Lower lobe of right lung (tissue), 2 donors: ENCODE results near the gene ALDH16A1. TPM values are rescaled to one million over a fixed set of nuclear protein-coding genes. Genes with fewer than 3 reads are reported as not detected.

Experiments
- ATAC-seq, 2 donors: fragments of 200-7000 bp; cut with Tn5 transposase; one replicate each; pipeline ENCODE4 v1.9.1; 2020 to 2022; ENCODE audit warnings: mild to moderate bottlenecking in 2 of 2, moderate library complexity in 2 of 2
- DNase-seq: peaks from one replicate; pipeline ENCODE4 v3.0.0-alpha.2; 2020
- H3K27ac ChIP-seq: fragments of 200-600 bp; one replicate; pipeline ENCODE4 v1.8.0; 2022
- H3K27me3 ChIP-seq: fragments of 200-600 bp; one replicate; pipeline ENCODE4 v1.8.0; 2022; ENCODE audit warnings: low read depth
- H3K36me3 ChIP-seq: fragments of 200-600 bp; one replicate; pipeline ENCODE4 v1.8.0; 2022; ENCODE audit warnings: mild to moderate bottlenecking
- H3K4me1 ChIP-seq: fragments of 200-600 bp; one replicate; pipeline ENCODE4 v1.8.0; 2022
- H3K4me3 ChIP-seq: fragments of 200-600 bp; one replicate; pipeline ENCODE4 v1.8.0; 2022; ENCODE audit warnings: mild to moderate bottlenecking
- H3K9me3 ChIP-seq: fragments of 200-600 bp; one replicate; pipeline ENCODE4 v1.8.0; 2022
- intact Hi-C: fragments of 100-400 bp; cut with DNase I; formaldehyde crosslinking; loops from one replicate; pipeline ENCODE4 v1.11.0; 2022
- total RNA-seq: library from RNA; stranded (reverse); fragmentation: NEBNext Ultra II Directional; extraction: Animal tissue kit (Norgen Biotek cat#: 25700); gene quantifications from one replicate; pipeline ENCODE4 v1.2.1, GENCODE V29; 2021
- TF ChIP-seq, protein P1 (sequence below): fragments of 200-600 bp; IDR thresholded peaks from one replicate; pipeline ENCODE4 v1.8.0; 2022; ENCODE audit warnings: antibody characterized with exemption, mild to moderate bottlenecking
- donor health status: DM: no; HTN: yes; CAD: no; lungs with severe emphysema.

ALDH16A1 gene
- total RNA-seq, 1 donor from 2014 or later: 33.7 TPM

- Histone ChIP-seq H3K9me3 (no peaks in the 10 kb centered on the region), H3K36me3 (peaks cover 29% of the 10 kb centered on the region), H3K4me1 (peaks cover 21% of the 10 kb centered on the region), H3K4me3 (no peak overlapping the region), H3K27ac (no peak overlapping the region), H3K27me3 (no peaks in the 10 kb centered on the region)
- DNase-seq: no peak
- intact Hi-C loops: loop anchor here (10.0 kb wide), 1 partner anchor 54 kb away; no protein-coding TSS in a partner anchor
- ATAC-seq: no peak
- TF ChIP-seq, protein P1, sequence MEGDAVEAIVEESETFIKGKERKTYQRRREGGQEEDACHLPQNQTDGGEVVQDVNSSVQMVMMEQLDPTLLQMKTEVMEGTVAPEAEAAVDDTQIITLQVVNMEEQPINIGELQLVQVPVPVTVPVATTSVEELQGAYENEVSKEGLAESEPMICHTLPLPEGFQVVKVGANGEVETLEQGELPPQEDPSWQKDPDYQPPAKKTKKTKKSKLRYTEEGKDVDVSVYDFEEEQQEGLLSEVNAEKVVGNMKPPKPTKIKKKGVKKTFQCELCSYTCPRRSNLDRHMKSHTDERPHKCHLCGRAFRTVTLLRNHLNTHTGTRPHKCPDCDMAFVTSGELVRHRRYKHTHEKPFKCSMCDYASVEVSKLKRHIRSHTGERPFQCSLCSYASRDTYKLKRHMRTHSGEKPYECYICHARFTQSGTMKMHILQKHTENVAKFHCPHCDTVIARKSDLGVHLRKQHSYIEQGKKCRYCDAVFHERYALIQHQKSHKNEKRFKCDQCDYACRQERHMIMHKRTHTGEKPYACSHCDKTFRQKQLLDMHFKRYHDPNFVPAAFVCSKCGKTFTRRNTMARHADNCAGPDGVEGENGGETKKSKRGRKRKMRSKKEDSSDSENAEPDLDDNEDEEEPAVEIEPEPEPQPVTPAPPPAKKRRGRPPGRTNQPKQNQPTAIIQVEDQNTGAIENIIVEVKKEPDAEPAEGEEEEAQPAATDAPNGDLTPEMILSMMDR: no peak
These were observed 4.6 kb upstream of the ALDH16A1 start for GRCh38 chr19:49448432-49448786.

GRCh38 chr19:49450405-49450804 lies 2.6 kb upstream of the ALDH16A1 start:
- peaks cover 28% of the 10 kb centered on the region for H3K4me1 ChIP-seq
- H3K9me3 ChIP-seq: no peaks in the 10 kb centered on the region
- intact Hi-C loops: no loop called here
- TF ChIP-seq, protein P1: no peak
- DNase-seq (no peak), ATAC-seq (no peak)
- H3K27ac ChIP-seq: no peak overlapping the region
- H3K4me3 ChIP-seq: peak overlapping the region; percentile 71
- H3K36me3 ChIP-seq: peaks cover 29% of the 10 kb centered on the region
- no peaks in the 10 kb centered on the region for H3K27me3 ChIP-seq

DNA sequence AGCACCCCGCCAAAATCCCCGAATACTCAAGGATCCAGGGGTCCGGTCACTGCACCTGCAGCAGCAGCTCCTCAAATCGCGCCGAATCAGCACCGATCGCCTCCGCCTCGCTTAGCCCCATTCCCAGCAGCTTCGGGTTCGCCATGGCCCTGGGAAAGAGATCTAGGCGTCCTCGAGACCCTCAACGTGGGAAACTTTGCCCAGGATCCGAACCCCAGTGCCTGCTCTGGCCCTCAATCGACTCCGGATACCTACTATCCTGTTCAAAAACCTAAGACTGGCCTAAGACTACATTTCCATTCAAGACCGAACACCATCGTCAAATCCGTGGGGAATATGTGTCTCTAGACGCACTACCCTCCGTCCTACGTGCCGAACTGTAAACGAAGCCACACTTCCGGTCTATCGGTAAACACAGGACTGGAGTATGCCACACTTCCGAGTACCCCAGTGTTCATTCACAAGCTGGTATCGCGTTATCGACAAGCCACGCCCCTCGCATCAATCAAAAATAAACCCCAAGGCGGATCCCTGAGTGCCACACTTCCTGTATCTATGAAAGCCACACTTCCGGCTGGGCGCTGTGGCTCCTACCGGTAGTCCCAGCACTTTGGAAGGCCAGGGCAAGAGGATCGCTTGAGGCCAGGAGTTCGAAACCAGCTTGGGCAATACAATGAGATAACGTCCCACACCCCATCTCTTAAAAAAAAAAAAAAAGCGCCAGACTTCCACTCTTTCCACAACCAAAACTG lies 1.4 kb upstream of the ALDH16A1 start, which contains the start of gene PIH1D1:
Gene PIH1D1 (minus strand): TSS at position 385 of the 752 bp plus-strand sequence. CDS start 240 bp downstream, at position 145.
- H3K4me3 ChIP-seq: peak within 1 kb of the TSS; percentile 71
- peaks cover 24% of the 10 kb centered on the region for H3K36me3 ChIP-seq
- ATAC-seq: peak; percentile 89 to 90
- TF ChIP-seq, protein P1: no peak
- H3K9me3 ChIP-seq: no peaks in the 10 kb centered on the region
- DNase-seq: peak; percentile 98
- H3K27me3 ChIP-seq: no peaks in the 10 kb centered on the region
- H3K4me1 ChIP-seq: peaks cover 29% of the 10 kb centered on the region
- H3K27ac ChIP-seq: peak within 1 kb of the TSS; percentile 96
- intact Hi-C loops: no loop called here

DNA sequence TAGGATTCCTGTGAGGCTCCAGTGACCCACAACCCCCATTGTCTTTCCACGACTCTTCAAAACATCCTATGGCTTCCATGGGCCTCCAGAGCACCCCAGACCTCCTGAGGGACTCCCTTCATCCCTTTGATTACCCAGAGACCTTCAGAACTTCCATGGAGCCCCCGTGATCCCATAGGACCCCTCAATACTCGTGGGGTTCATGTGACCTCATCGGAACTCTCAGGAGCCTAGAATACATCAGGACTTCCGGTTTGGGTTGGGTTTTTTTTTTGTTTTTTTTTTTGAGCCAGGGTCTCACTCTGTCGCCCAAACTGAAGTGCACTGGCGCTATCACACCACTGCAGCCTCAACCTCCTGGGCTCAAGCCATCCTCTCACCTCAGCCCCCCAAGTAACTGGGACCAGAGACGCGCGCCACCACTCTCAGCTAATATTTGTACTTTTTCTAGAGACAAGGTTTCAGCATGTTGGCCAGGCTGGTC lies 774 bp downstream of the ALDH16A1 start:
- H3K27ac ChIP-seq: peak overlapping the region; percentile 96
- intact Hi-C loops: no loop called here

GRCh38 chr19:49455773-49456172 lies 2.7 kb downstream of the ALDH16A1 start:
- Histone ChIP-seq H3K27me3 (no peaks in the 10 kb centered on the region), H3K4me1 (peaks cover 28% of the 10 kb centered on the region), H3K4me3 (no peak overlapping the region), H3K27ac (peak overlapping the region; percentile 52), H3K9me3 (no peaks in the 10 kb centered on the region), H3K36me3 (peaks cover 21% of the 10 kb centered on the region)
- TF ChIP-seq, protein P1: no peak
- intact Hi-C loops: no loop called here
- ATAC-seq (no peak), DNase-seq (no peak)

More for the DNA sequence above, 774 bp downstream of the ALDH16A1 start:
- peak overlapping the region; percentile 67 for H3K4me3 ChIP-seq
- TF ChIP-seq, protein P1: no peak
- no peaks in the 10 kb centered on the region for H3K9me3 ChIP-seq
- no peaks in the 10 kb centered on the region for H3K27me3 ChIP-seq
- peaks cover 9% of the 10 kb centered on the region for H3K36me3 ChIP-seq
- H3K4me1 ChIP-seq: peaks cover 37% of the 10 kb centered on the region
- DNase-seq (no peak), ATAC-seq (no peak)
